ENCODE data around the gene OR5AC2. TPM values are rescaled to one million over a fixed set of nuclear protein-coding genes. Genes with fewer than 3 reads are reported as not detected.

The OR5AC2 gene
- total RNA-seq, 1 donor from 2014 or later, result not detected

DNA sequence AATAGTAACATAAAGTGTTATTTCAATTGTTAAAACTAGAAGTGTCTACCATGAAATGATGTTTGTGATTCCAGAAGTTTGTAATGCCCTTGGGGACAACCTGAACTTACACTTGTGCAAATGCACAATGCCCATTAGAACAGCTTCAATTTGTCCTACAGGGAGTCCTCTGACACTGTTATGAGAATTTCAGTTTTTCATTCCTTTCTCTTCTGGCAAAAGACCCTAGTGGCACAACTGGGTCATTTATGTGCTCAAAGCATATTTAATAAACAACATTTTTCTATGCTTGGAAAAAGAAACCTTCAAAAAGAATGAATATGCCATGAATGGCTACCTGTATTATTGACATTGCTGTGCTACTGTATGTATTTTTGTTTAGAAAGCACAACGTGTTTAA is 43.4 kb downstream of the OR5AC2 start, which contains the start of gene OR5H1:
Gene OR5H1 (plus strand): TSS at position 301 of the 400 bp plus-strand sequence. CDS start 1,977 bp downstream, outside the sequence.
- no peak for DNase-seq (ENCODE audit: low spot score)
- intact Hi-C loops (cut with DNase I), result no loop called here

DNA sequence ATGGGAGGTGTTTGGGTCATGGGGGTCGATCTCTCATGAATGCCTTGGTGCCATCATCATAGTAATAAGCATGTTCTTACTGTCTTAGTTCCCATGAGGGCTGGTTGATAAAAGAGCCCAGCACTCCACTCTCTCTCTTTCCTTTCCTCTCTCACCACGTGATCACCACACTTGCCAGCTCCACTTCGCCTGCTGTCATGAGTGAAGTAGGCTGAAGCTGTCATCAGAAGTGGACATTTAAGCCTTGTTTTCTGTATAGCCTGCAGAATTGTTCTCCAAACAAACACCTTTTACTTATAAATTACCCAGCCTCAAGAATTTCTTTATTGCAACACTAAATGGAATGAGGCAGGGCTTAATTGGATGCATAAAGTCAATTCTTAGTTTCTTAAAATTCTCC is 49.7 kb downstream of the OR5AC2 start:
- no peak for DNase-seq (ENCODE audit: low spot score)
- intact Hi-C loops (cut with DNase I), result no loop called here

Other genes starting within 250 kb of the OR5AC2 start
- gene RIOX2, start 114.7 kb upstream of the OR5AC2 start, total RNA-seq, result 14.2 TPM
- gene GABRR3, start 51.9 kb upstream of the OR5AC2 start, total RNA-seq, result not detected
- not detected for gene OR5H1, start 43.5 kb downstream of the OR5AC2 start, total RNA-seq
- gene OR5H14, start 60.3 kb downstream of the OR5AC2 start, total RNA-seq, result not detected
- gene OR5H15, start 79.5 kb downstream of the OR5AC2 start, total RNA-seq, result not detected
- not detected for gene OR5H6, start 177.1 kb downstream of the OR5AC2 start, total RNA-seq
- not detected for gene OR5H2, start 195.3 kb downstream of the OR5AC2 start, total RNA-seq

Data from cardiac septum (tissue), 1 donor.